ENCODE results near the gene C19orf38.
A peak's percentile ranks its signal among the peaks of the same experiment; 100 is the strongest.

C19orf38 gene

GRCh38 chr19:10885201-10886169 is 37.3 kb downstream of the C19orf38 start:
- Histone ChIP-seq H3K4me2 (no peak overlapping the region), H3K4me1 (peaks cover 51% of the 10 kb centered on the region), H3K27me3 (no peaks in the 10 kb centered on the region), H3K9ac (no peak overlapping the region), H3K27ac (no peak overlapping the region), H4K20me1 (peaks cover 100% of the 10 kb centered on the region), H3K36me3 (peaks cover 60% of the 10 kb centered on the region), H3K4me3 (no peak overlapping the region), H3K9me3 (no peaks in the 10 kb centered on the region)
- TF ChIP-seq Cebpa-rat (IDR thresholded peaks at IDR 0.05) = no peak

GRCh38 chr19:10887616-10888367 is 39.6 kb downstream of the C19orf38 start:
- no peaks in the 10 kb centered on the region for H3K27me3 ChIP-seq
- H3K9me3 ChIP-seq = no peaks in the 10 kb centered on the region
- H3K27ac ChIP-seq = peak overlapping the region; percentile 44; the same call in 1 of the 2 replicates
- peaks cover 31% of the 10 kb centered on the region for H3K4me1 ChIP-seq
- H3K4me3 ChIP-seq = no peak overlapping the region
- H4K20me1 ChIP-seq = peaks cover 100% of the 10 kb centered on the region
- H3K36me3 ChIP-seq = peaks cover 55% of the 10 kb centered on the region
- H3K4me2 ChIP-seq = no peak overlapping the region
- no peak for TF ChIP-seq Cebpa-rat (IDR thresholded peaks at IDR 0.05)
- peak overlapping the region; percentile 33; the same call in 1 of the 2 replicates for H3K9ac ChIP-seq

GRCh38 chr19:10888421-10888866 is 40.2 kb downstream of the C19orf38 start:
- Histone ChIP-seq H3K9ac (peak overlapping the region; percentile 33; the same call in 1 of the 2 replicates), H3K27ac (peak overlapping the region; percentile 44; the same call in 1 of the 2 replicates), H3K4me3 (no peak overlapping the region), H3K36me3 (peaks cover 49% of the 10 kb centered on the region), H3K27me3 (no peaks in the 10 kb centered on the region), H4K20me1 (peaks cover 100% of the 10 kb centered on the region), H3K4me2 (no peak overlapping the region), H3K9me3 (no peaks in the 10 kb centered on the region), H3K4me1 (peaks cover 31% of the 10 kb centered on the region)
- no peak for TF ChIP-seq Cebpa-rat (IDR thresholded peaks at IDR 0.05)

DNA sequence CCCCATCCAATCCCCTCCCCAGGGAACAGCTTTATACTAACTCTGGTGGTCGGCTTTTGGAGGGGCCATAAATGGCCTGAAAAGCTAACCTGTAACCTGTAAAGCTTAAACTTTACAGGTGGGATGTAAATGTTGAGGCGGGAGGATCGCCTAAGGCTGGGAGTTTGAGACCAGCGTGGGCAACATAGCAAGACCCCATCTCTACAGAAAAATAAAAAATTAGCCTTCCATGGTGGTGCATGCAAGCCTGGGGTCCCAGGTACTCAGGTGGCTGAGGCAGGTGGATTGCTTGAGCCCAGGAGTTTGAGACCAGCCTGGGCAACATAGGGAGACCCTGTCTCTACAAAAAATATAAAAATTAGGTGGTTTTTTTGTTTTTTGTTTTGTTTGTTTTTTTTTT is 41.7 kb downstream of the C19orf38 start:
- no peak overlapping the region for H3K4me3 ChIP-seq
- no peak overlapping the region for H3K9ac ChIP-seq
- no peak for TF ChIP-seq Cebpa-rat (IDR thresholded peaks at IDR 0.05)
- H3K36me3 ChIP-seq = peaks cover 63% of the 10 kb centered on the region
- H3K4me1 ChIP-seq = peaks cover 34% of the 10 kb centered on the region
- no peaks in the 10 kb centered on the region for H3K9me3 ChIP-seq
- H3K27ac ChIP-seq = no peak overlapping the region
- no peaks in the 10 kb centered on the region for H3K27me3 ChIP-seq
- no peak overlapping the region for H3K4me2 ChIP-seq
- peaks cover 100% of the 10 kb centered on the region for H4K20me1 ChIP-seq

GRCh38 chr19:10891405-10892086 is 43.3 kb downstream of the C19orf38 start:
- peaks cover 43% of the 10 kb centered on the region for H3K4me1 ChIP-seq
- no peak overlapping the region for H3K4me2 ChIP-seq

DNA sequence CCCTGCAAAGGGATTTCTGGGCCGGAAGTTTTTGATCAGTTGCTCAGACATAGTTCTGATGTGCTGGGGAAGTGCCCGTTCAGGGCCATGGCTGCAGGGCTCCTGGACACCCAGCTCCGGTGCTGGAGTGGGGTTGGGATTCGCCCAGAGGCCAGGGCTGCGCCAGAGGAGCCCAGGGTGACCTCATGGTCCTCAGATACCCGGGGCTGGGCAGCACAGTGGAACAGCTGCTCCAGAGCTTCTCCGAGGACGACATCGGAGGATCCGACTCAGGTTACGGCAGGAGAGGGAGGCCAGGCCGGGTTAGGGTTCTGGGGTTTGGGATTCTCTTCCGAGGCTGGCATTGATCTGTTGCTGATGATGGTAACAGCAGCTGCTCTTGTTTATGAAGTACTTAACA is 44.0 kb downstream of the C19orf38 start:
- Histone ChIP-seq H3K27me3 (no peaks in the 10 kb centered on the region), H3K9me3 (no peaks in the 10 kb centered on the region), H3K9ac (no peak overlapping the region), H4K20me1 (peaks cover 100% of the 10 kb centered on the region), H3K4me2 (no peak overlapping the region), H3K36me3 (peaks cover 72% of the 10 kb centered on the region), H3K4me3 (no peak overlapping the region), H3K4me1 (peaks cover 43% of the 10 kb centered on the region), H3K27ac (no peak overlapping the region)
- no peak for TF ChIP-seq Cebpa-rat (IDR thresholded peaks at IDR 0.05)

More at GRCh38 chr19:10891405-10892086, 43.3 kb downstream of the C19orf38 start:
- Histone ChIP-seq H3K27me3 (no peaks in the 10 kb centered on the region), H3K36me3 (peaks cover 69% of the 10 kb centered on the region), H3K9ac (0 out of 2 replicates have a peak overlapping the region, but pooled peaks have one; percentile 10), H3K9me3 (no peaks in the 10 kb centered on the region), H3K27ac (0 out of 2 replicates have a peak overlapping the region, but pooled peaks have one; percentile 22), H3K4me3 (no peak overlapping the region), H4K20me1 (peaks cover 100% of the 10 kb centered on the region)
- TF ChIP-seq Cebpa-rat (IDR thresholded peaks at IDR 0.05) = no peak

- Histone ChIP-seq H3K9me3 (no peaks in the 10 kb centered on the region), H3K4me1 (peaks cover 34% of the 10 kb centered on the region), H3K4me2 (no peak overlapping the region), H3K36me3 (peaks cover 77% of the 10 kb centered on the region), H4K20me1 (peaks cover 100% of the 10 kb centered on the region), H3K9ac (no peak overlapping the region), H3K4me3 (no peak overlapping the region), H3K27ac (no peak overlapping the region), H3K27me3 (no peaks in the 10 kb centered on the region)
- no peak for TF ChIP-seq Cebpa-rat (IDR thresholded peaks at IDR 0.05)
Measured at GRCh38 chr19:10894911-10895213, 46.6 kb downstream of the C19orf38 start.

DNA sequence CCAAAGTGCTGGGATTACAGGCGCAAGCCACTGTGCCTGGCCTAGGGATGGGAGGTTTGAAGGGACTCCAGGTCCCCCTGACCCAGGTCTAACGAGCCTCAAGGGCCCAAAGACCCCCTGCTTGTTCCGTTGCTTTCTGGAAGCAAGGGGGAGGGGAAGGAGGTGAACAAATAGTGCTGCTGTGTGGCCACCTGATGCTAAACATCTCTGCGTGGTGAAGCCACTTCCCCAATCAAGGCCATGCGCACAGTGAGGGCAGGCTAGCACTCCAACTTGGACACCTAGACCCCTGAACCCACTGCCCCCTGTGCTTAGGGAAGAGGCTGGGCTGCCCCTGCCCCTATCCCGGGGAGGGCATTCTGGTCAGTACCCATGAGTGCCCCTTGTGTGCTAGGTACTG is 47.1 kb downstream of the C19orf38 start:
- TF ChIP-seq Cebpa-rat (IDR thresholded peaks at IDR 0.05) = no peak
- Histone ChIP-seq H3K4me1 (peaks cover 34% of the 10 kb centered on the region), H3K4me3 (no peak overlapping the region), H3K36me3 (peaks cover 76% of the 10 kb centered on the region), H3K4me2 (no peak overlapping the region), H3K27ac (0 out of 2 replicates have a peak overlapping the region, but pooled peaks have one; percentile 6), H3K9me3 (no peaks in the 10 kb centered on the region), H4K20me1 (peaks cover 100% of the 10 kb centered on the region), H3K27me3 (no peaks in the 10 kb centered on the region), H3K9ac (no peak overlapping the region)

DNA sequence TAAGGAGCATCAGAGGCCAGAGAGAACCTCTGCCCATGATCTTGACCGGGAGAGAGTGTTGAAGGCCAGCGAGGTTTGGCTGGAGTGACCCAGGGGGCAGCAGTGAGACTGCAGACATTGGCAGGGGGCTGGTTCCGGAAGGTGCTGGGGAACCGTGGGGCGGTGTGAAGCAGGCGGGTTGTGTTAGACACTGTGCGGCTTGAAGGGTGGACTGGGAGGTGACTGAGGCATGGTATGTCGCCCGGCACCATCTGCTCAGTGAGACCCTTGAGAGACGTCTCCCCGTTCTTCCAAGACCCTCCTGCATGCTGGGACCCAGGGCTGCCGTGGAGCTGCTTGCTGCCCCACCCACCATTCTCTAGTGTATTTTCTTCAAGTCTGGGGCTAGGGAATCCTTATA is 47.7 kb downstream of the C19orf38 start:
- Histone ChIP-seq H3K9ac (no peak overlapping the region), H3K4me2 (no peak overlapping the region)
- TF ChIP-seq Cebpa-rat (IDR thresholded peaks at IDR 0.05) = no peak

More for the DNA sequence above, 47.7 kb downstream of the C19orf38 start:
- Histone ChIP-seq H3K27me3 (no peaks in the 10 kb centered on the region), H3K4me3 (no peak overlapping the region), H3K36me3 (peaks cover 78% of the 10 kb centered on the region), H4K20me1 (peaks cover 100% of the 10 kb centered on the region), H3K9me3 (no peaks in the 10 kb centered on the region), H3K4me1 (peaks cover 34% of the 10 kb centered on the region), H3K27ac (no peak overlapping the region)
